ENCODE measurements around the gene BDKRB2. TPM values are rescaled to one million over a fixed set of nuclear protein-coding genes. Genes with fewer than 3 reads are reported as not detected.

The BDKRB2 gene
- 0.64 and 2.9 TPM in 2 replicates for total RNA-seq

GRCh38 chr14:96204151-96205058, at the start of gene BDKRB2:
Gene BDKRB2, plus strand, starts transcription at chr14:96204839. Its CDS starts 32,269 bp downstream, at chr14:96237108.

GRCh38 chr14:96255501-96256366, 51.1 kb downstream of the BDKRB2 start, which contains the start of gene BDKRB1:
Gene BDKRB1, plus strand, starts transcription at chr14:96256210. Its CDS starts 7,473 bp downstream, at chr14:96263683.

Other genes starting within 250 kb of the BDKRB2 start
- 0.21 and 0.24 TPM in 2 replicates for gene C14orf132, start 165.5 kb upstream of the BDKRB2 start, total RNA-seq
- gene BDKRB1, start 51.4 kb downstream of the BDKRB2 start, total RNA-seq, result 0.96 and 3.6 TPM in 2 replicates
- gene ATG2B, start 158.5 kb downstream of the BDKRB2 start, total RNA-seq, result 6.6 and 9.2 TPM in 2 replicates
- 101 and 103 TPM in 2 replicates for gene GSKIP, start 158.7 kb downstream of the BDKRB2 start, total RNA-seq
- gene AK7, start 187.3 kb downstream of the BDKRB2 start, total RNA-seq, result 1.9 and 2.4 TPM in 2 replicates

Measured in tracheal epithelial cell (primary cell).